ENCODE measurements around the gene ITGB1. TPM values are rescaled to one million over a fixed set of nuclear protein-coding genes. Genes with fewer than 3 reads are reported as not detected.

The ITGB1 gene
- total and polyA plus RNA-seq, 9 of the 15 experiments (the other 6 are each of a cell fraction or from before 2014, with no cell fraction given): 40.2 to 194 (median 155) TPM

DNA sequence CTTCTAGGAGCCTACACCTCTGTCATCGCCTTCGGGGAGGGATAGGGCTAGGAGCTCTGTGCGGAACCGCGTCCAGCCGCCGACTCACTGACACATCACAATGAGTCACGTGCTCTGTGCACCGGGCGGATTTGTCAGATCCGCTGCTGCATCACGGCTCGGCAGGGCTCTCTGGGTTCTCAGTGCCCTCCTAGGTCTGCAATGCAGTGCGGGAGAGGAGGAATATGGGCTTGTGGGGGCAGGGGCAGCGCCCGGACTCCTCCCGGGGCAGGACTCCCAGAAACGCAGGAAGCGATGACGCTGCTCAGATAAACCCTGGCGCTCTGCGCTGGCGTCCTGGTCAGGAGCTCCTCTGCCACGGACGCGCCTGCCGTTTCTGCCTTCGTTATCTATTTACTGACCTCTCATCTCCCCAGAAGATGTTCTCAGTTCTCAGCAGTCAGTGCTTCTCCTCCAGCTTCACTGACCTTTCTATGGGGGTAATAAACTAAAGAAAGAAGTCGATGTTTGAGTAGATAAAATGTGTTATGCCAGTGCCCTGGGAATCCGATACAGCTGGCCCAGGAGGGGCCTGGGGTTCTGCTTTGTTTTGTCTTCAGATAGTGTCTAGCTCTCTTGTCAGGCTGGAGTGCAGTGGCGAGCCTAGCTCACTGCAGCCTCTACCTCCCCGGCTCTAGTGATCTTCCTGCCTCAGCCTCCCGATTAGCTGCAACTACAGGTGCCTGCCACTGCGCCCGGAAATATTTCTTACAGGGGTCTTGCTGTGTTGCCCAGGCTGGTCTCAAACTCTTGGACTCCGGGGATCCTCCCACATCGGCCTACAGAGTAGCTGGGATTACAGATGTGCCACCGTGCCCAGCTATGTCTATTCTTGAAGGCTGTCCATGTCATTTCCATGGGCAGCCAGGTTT is 22.8 kb upstream of the ITGB1 start (continued):
- TF ChIP-seq, protein P1, sequence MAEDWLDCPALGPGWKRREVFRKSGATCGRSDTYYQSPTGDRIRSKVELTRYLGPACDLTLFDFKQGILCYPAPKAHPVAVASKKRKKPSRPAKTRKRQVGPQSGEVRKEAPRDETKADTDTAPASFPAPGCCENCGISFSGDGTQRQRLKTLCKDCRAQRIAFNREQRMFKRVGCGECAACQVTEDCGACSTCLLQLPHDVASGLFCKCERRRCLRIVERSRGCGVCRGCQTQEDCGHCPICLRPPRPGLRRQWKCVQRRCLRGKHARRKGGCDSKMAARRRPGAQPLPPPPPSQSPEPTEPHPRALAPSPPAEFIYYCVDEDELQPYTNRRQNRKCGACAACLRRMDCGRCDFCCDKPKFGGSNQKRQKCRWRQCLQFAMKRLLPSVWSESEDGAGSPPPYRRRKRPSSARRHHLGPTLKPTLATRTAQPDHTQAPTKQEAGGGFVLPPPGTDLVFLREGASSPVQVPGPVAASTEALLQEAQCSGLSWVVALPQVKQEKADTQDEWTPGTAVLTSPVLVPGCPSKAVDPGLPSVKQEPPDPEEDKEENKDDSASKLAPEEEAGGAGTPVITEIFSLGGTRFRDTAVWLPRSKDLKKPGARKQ (CRISPR knock-in tag; IDR thresholded peaks at IDR 0.05): no peak
- TF ChIP-seq NELFE (IDR thresholded peaks at IDR 0.05; ENCODE audit: insufficient read depth, insufficient read length): no peak
- TF ChIP-seq ZNF24 (IDR thresholded peaks at IDR 0.05): peak; percentile 7; the same call in 1 of the 2 replicates
- no peak for TF ChIP-seq HNRNPL (IDR thresholded peaks at IDR 0.05; ENCODE audit: low read depth, low read length)
- TF ChIP-seq, protein P2, sequence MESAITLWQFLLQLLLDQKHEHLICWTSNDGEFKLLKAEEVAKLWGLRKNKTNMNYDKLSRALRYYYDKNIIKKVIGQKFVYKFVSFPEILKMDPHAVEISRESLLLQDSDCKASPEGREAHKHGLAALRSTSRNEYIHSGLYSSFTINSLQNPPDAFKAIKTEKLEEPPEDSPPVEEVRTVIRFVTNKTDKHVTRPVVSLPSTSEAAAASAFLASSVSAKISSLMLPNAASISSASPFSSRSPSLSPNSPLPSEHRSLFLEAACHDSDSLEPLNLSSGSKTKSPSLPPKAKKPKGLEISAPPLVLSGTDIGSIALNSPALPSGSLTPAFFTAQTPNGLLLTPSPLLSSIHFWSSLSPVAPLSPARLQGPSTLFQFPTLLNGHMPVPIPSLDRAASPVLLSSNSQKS (CRISPR knock-in tag; IDR thresholded peaks at IDR 0.05): no peak
- peak; percentile 78 for TF ChIP-seq TAF1 (IDR thresholded peaks at IDR 0.05; ENCODE audit: control insufficient read depth, extremely low read depth, insufficient read depth, low read length, severe bottlenecking)
- TF ChIP-seq SMAD4 (CRISPR knock-in tag; conservative IDR thresholded peaks at IDR 0.05): peak; percentile 86
- TF ChIP-seq DPF2 (IDR thresholded peaks at IDR 0.05): peak; percentile 81
- TF ChIP-seq, protein P3, sequence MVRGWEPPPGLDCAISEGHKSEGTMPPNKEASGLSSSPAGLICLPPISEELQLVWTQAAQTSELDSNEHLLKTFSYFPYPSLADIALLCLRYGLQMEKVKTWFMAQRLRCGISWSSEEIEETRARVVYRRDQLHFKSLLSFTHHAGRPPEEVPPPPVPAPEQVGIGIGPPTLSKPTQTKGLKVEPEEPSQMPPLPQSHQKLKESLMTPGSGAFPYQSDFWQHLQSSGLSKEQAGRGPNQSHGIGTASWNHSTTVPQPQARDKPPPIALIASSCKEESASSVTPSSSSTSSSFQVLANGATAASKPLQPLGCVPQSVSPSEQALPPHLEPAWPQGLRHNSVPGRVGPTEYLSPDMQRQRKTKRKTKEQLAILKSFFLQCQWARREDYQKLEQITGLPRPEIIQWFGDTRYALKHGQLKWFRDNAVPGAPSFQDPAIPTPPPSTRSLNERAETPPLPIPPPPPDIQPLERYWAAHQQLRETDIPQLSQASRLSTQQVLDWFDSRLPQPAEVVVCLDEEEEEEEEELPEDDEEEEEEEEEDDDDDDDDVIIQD (CRISPR knock-in tag; IDR thresholded peaks at IDR 0.05): no peak
- TF ChIP-seq, protein P4, sequence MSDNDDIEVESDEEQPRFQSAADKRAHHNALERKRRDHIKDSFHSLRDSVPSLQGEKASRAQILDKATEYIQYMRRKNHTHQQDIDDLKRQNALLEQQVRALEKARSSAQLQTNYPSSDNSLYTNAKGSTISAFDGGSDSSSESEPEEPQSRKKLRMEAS (CRISPR knock-in tag; IDR thresholded peaks at IDR 0.05): peak; percentile 90
- no peak for TF ChIP-seq U2AF1 (optimal IDR thresholded peaks at IDR 0.05; ENCODE audit: low read depth, low read length)
- no peak for TF ChIP-seq ZNF133 (CRISPR knock-in tag; IDR thresholded peaks at IDR 0.05)
- no peak for TF ChIP-seq PHB2 (IDR thresholded peaks at IDR 0.05; ENCODE audit: low read depth)
- TF ChIP-seq, protein P5, sequence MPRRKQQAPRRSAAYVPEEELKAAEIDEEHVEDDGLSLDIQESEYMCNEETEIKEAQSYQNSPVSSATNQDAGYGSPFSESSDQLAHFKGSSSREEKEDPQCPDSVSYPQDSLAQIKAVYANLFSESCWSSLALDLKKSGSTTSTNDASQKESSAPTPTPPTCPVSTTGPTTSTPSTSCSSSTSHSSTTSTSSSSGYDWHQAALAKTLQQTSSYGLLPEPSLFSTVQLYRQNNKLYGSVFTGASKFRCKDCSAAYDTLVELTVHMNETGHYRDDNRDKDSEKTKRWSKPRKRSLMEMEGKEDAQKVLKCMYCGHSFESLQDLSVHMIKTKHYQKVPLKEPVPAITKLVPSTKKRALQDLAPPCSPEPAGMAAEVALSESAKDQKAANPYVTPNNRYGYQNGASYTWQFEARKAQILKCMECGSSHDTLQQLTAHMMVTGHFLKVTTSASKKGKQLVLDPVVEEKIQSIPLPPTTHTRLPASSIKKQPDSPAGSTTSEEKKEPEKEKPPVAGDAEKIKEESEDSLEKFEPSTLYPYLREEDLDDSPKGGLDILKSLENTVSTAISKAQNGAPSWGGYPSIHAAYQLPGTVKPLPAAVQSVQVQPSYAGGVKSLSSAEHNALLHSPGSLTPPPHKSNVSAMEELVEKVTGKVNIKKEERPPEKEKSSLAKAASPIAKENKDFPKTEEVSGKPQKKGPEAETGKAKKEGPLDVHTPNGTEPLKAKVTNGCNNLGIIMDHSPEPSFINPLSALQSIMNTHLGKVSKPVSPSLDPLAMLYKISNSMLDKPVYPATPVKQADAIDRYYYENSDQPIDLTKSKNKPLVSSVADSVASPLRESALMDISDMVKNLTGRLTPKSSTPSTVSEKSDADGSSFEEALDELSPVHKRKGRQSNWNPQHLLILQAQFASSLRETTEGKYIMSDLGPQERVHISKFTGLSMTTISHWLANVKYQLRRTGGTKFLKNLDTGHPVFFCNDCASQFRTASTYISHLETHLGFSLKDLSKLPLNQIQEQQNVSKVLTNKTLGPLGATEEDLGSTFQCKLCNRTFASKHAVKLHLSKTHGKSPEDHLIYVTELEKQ (CRISPR knock-in tag; IDR thresholded peaks at IDR 0.05): no peak
- TF ChIP-seq SLC30A9 (CRISPR knock-in tag; IDR thresholded peaks at IDR 0.05): no peak
- TF ChIP-seq HDGF (IDR thresholded peaks at IDR 0.05): no peak
- TF ChIP-seq PPARD (CRISPR knock-in tag; IDR thresholded peaks at IDR 0.05): no peak
- no peak for TF ChIP-seq HMG20A (CRISPR knock-in tag; conservative IDR thresholded peaks at IDR 0.05)
- TF ChIP-seq CAMTA2 (CRISPR knock-in tag; conservative IDR thresholded peaks at IDR 0.05): no peak
